ENCODE data around the gene UNC13D.

GRCh38 chr17:75845058-75845711 is 981 bp upstream of the UNC13D start:
- TF ChIP-seq, protein P1, sequence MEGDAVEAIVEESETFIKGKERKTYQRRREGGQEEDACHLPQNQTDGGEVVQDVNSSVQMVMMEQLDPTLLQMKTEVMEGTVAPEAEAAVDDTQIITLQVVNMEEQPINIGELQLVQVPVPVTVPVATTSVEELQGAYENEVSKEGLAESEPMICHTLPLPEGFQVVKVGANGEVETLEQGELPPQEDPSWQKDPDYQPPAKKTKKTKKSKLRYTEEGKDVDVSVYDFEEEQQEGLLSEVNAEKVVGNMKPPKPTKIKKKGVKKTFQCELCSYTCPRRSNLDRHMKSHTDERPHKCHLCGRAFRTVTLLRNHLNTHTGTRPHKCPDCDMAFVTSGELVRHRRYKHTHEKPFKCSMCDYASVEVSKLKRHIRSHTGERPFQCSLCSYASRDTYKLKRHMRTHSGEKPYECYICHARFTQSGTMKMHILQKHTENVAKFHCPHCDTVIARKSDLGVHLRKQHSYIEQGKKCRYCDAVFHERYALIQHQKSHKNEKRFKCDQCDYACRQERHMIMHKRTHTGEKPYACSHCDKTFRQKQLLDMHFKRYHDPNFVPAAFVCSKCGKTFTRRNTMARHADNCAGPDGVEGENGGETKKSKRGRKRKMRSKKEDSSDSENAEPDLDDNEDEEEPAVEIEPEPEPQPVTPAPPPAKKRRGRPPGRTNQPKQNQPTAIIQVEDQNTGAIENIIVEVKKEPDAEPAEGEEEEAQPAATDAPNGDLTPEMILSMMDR (conservative IDR thresholded peaks at IDR 0.05): peak; percentile 86
- TF ChIP-seq ZFX (IDR thresholded peaks at IDR 0.05): no peak

Measured in C4-2B (cell line).